Neuron (in vitro differentiated cells): ENCODE measurements around the gene CD27.
A peak's percentile ranks its signal among the peaks of the same experiment; 100 is the strongest.
"Not testable (repeated sequence)": the region's sequence is repeated elsewhere in the genome, so short reads cannot be mapped to it uniquely, and the experiment has no call there.

ENCODE experiments used
- H2AFZ ChIP-seq: one replicate; pipeline ENCODE4 v1.6.1; 2013; ENCODE audit warnings: low read depth, mild to moderate bottlenecking, inconsistent platforms, low read length, moderate library complexity
- H3K27me3 ChIP-seq: one replicate; pipeline ENCODE4 v1.6.1; 2013; ENCODE audit warnings: low read length; ENCODE audit not compliant: insufficient read depth
- H3K36me3 ChIP-seq: one replicate; pipeline ENCODE4 v1.6.1; 2013; ENCODE audit warnings: low read length; ENCODE audit not compliant: insufficient read depth
- H3K4me1 ChIP-seq: one replicate; pipeline ENCODE4 v1.6.1; 2013; ENCODE audit warnings: low read length; ENCODE audit not compliant: insufficient read depth
- H3K4me3 ChIP-seq: 2 replicates; pipeline ENCODE4 v1.5.1; 2013; ENCODE audit warnings: mild to moderate bottlenecking, low read length, moderate library complexity
- H3K9me3 ChIP-seq: one replicate; pipeline ENCODE4 v1.6.1; 2013; ENCODE audit warnings: low read length

The CD27 gene

DNA sequence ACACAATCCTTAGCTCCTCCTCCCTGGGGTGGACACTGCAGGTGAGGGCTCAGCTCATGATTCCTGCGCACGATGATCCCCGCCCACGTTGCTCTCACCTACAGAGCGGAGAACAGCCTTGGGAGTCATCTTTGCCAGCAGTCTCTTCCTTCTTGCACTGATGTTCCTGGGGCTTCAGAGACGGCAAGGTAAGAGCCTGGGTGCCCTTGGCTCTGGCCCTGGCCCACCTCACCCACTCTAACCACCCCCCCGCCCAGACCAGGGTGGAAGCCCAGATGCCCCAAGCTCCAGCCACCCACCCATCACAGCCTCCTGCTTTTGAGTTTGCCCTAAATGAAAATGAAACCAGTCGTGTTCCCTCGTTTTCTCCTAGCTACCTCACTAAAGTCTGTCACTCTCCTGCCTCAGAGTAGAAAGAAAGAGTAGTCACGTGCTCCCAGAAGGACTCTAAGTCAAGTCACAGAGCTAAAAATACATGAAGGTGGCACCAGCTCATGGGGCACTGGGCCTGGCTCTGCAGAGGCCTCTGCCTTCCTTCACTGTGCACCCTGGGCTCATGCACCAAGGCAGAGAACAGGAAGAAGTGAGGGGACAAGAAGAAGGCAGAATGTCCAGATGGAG, 16.1 kb downstream of the CD27 start:
- Histone ChIP-seq H3K4me3 (no peak overlapping the region), H2AFZ (no peak overlapping the region), H3K9me3 (no peaks in the 10 kb centered on the region), H3K27me3 (no peaks in the 10 kb centered on the region), H3K36me3 (peaks cover 32% of the 10 kb centered on the region), H3K4me1 (no peaks in the 10 kb centered on the region)

DNA sequence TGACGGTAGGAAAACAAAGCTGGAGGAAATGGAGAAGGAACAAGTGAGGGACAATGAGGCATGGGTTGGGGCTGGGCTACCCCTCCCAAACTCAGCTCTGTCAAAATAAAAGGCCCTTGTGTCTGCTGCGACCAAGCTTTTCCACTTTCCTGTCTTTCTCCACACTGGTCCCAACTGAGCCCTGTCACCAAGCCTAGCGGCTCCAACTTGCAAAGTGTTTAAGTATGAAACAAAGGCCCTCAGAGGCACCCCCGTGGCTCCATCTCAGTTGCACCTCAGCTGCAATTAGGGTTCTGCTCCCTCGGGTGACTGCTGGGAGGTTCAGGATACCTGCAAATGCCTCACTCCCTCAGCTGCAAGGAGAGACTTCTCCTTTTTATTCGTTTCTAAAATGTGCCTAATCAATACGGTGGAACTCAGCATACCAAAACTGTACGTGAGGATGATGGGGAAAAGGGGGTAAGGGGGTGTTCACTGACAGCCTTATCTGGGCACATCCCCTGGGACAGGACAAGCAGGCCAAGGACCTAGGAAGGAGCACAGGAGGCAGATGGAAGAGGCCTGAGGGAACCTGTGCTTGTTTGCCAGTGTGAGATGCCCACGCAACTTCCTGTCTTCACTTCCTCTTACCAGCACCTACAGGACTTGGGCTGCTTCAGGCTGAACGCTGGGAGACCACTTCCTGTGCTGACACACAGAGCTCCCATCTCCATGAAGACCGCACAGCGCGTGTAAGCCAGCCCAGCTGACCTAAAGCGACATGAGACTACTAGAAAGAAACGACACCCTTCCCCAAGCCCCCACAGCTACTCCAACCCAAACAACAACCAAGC, 16.9 kb downstream of the CD27 start:
- no peaks in the 10 kb centered on the region for H3K27me3 ChIP-seq
- H3K36me3 ChIP-seq: peaks cover 32% of the 10 kb centered on the region
- no peak overlapping the region for H2AFZ ChIP-seq

DNA sequence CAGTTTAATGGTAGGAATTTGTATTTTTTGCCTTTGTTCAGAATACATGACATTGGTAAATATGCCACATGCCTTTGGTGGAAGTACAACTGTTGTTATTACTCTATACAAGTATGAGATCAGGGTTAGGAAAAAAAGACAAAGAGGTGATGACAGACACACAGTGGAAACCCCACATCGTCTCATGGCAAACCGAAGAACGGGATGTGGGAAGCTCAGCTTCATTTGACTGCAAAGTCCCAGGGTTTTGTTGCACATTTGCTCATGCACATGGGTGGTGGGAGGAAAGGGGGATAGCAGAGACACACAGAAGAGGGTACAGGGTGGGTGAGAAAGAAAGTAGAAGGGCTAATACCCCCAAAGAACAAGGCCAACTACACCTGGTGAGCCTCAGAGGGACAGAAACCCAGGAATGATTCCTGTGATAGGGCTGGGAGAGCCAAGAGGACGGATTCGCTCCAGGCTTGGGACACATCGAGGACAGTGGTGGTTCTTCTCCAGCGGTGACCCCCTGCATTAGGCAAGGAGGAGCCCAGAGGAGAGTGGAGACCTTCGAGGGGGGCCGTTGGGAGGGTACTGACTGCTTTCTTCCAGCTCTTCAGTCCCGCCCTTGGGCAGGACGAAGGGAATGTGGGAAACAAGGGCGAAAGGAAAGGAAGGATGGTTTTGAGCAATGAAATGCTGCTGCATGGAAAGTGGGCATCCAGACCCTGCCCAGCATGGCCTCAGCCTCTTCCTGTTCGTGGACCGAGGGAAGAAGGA, 17.7 kb downstream of the CD27 start:
- no peaks in the 10 kb centered on the region for H3K9me3 ChIP-seq
- no peaks in the 10 kb centered on the region for H3K4me1 ChIP-seq
- H3K4me3 ChIP-seq: no peak overlapping the region
- no peak overlapping the region for H2AFZ ChIP-seq
- peaks cover 32% of the 10 kb centered on the region for H3K36me3 ChIP-seq
- H3K27me3 ChIP-seq: no peaks in the 10 kb centered on the region

More for the DNA sequence above, 16.9 kb downstream of the CD27 start:
- H3K4me3 ChIP-seq: no peak overlapping the region
- H3K9me3 ChIP-seq: no peaks in the 10 kb centered on the region
- no peaks in the 10 kb centered on the region for H3K4me1 ChIP-seq

DNA sequence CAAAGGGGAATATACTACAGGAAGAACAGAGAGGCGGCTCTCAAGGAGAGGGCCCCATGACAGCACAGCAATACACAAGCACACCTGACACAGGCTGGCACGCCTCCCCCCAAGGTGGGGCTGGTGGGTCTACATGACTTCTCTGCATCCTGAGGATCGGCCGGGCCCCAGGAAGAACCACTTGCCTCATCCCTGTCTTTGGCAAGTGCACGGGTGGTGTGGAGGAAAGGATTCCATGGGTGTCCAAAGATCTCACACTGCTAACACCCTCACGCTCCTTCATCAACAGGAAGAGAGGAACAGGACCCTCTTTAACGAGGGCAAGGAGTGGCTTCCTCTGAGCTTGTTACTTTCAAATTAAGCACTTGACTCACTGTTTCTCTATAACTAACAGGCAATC, 18.5 kb downstream of the CD27 start:
- H2AFZ ChIP-seq: no peak overlapping the region
- no peak overlapping the region for H3K4me3 ChIP-seq
- no peaks in the 10 kb centered on the region for H3K9me3 ChIP-seq

DNA sequence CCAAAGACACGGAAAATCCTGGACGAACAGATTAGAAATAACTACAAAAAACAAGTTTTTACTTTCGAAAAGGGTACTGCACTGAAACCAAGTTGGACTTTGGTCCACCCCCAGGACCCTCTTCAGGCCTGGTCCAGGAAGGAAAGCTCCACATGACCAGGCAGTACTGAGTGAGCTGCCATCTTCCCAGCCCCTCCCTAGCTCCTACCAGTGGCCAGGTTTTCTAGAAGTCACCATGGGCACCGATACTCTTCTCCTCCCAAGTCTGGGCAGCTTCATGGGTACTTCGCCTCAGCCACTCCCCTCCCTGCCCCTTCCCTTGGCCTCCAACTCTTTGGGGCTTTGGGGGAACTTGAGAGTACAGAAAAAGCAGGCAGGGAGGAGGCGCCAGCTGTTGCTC, 19.1 kb downstream of the CD27 start:
- H3K4me3 ChIP-seq: no peak overlapping the region
- H2AFZ ChIP-seq: no peak overlapping the region
- H3K9me3 ChIP-seq: no peaks in the 10 kb centered on the region
- no peaks in the 10 kb centered on the region for H3K27me3 ChIP-seq
- no peaks in the 10 kb centered on the region for H3K4me1 ChIP-seq
- H3K36me3 ChIP-seq: peaks cover 32% of the 10 kb centered on the region

More for the DNA sequence above, 18.5 kb downstream of the CD27 start:
- H3K27me3 ChIP-seq: no peaks in the 10 kb centered on the region
- no peaks in the 10 kb centered on the region for H3K4me1 ChIP-seq
- peaks cover 32% of the 10 kb centered on the region for H3K36me3 ChIP-seq

DNA sequence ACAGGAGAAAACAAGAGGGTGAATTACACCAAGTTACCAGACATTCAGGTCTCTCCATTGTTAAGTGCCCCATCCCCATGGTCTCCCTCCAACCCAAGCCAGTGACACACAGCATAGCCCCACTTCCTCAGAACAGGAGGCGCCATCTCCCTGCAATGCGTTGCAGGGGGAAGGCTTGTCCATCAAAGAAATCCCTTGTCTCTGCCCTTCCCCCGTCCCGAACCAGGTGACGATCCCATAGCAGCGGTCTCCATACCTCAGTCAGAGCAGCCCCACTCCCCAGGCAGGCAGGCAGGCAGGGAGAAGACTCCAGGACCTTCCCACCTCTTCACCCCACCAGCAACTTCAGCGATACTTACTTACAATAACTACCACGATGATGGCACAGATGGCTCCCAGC, 19.8 kb downstream of the CD27 start:
- no peak overlapping the region for H3K4me3 ChIP-seq
- peaks cover 6% of the 10 kb centered on the region for H3K4me1 ChIP-seq
- H3K27me3 ChIP-seq: no peaks in the 10 kb centered on the region
- peaks cover 32% of the 10 kb centered on the region for H3K36me3 ChIP-seq
- no peak overlapping the region for H2AFZ ChIP-seq
- H3K9me3 ChIP-seq: no peaks in the 10 kb centered on the region

DNA sequence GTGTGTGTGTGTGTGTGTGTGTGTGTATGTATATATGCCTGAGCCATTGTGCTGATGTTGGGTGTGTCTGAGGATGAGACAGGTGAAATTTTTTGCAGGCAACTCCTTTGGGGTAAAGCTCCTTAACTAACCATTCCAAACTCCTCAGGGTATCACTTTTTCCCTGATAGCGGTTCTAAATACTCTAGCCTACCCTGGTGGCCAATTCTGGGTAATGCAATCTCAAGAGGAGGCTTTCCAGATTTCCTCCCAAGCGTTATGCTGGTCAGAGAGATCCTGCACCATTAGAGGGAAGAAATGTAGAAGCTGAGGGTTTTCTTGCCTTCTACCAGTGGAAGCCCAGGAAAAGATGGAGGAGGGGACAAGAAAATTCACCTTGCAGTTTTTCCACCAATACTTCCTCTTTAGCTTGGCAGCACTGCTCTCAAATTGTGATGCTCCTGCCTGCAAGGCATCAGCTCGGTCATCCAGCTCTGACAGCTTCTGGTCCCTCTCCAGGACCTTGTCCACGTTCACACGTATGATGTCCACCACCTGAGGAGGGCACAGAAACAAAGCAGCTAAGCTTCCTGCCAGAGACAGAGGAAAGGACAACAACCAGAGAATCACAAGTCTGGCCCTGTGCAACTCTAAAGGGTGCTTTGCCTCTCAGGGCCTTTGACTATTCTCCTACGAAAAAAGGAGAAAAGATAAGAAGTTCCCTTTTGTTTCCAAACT, 20.9 kb downstream of the CD27 start:
- Histone ChIP-seq H3K4me3 (no peak overlapping the region), H3K9me3 (no peaks in the 10 kb centered on the region), H3K4me1 (peaks cover 10% of the 10 kb centered on the region), H2AFZ (no peak overlapping the region), H3K27me3 (no peaks in the 10 kb centered on the region), H3K36me3 (peaks cover 29% of the 10 kb centered on the region)

DNA sequence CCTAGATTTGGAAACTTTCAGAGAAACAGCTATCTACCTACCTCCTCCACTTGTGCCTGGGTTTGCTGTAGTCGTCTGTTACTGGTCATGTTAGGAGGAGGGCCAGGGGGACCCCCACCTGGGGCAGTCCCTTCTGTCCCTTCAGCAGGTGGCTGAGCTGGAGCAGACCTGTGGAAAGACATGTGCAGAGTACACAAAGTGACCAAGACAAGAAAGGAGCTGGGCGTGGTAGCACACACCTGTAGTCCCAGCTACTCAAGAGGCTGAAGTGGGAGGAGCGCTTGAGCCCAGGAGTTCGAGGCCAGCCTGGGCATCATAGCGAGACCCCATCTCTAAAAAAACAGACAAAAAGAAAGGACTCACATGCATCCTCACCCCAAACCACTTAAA, 21.4 kb downstream of the CD27 start:
- no peak overlapping the region for H2AFZ ChIP-seq
- no peaks in the 10 kb centered on the region for H3K27me3 ChIP-seq
- H3K9me3 ChIP-seq: no peaks in the 10 kb centered on the region
- H3K36me3 ChIP-seq: peaks cover 24% of the 10 kb centered on the region
- no peak overlapping the region for H3K4me3 ChIP-seq
- H3K4me1 ChIP-seq: peaks cover 11% of the 10 kb centered on the region

DNA sequence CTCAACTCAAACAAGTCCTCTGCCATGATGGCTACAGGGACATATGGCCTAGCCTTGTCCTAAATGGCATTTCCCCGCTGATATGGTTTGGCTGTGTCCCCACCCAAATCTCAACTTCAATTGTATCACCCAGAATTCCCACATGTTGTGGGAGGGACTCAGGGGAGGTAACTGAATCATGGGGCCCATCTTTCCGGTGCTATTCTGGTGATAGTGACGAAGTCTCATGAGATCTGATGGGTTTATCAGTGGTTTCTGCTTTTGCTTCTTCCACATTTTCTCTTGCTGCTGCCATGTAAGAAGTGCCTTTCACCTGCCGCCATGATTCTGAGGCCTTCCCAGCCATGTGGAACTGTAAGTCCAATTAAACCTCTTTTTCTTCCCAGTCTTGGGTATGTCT, 22.0 kb downstream of the CD27 start:
- H3K9me3 ChIP-seq, H3K4me3 ChIP-seq, H3K27me3 ChIP-seq, H2AFZ ChIP-seq: not testable (repeated sequence)
- peaks cover 13% of the 10 kb centered on the region for H3K4me1 ChIP-seq
- peaks cover 21% of the 10 kb centered on the region for H3K36me3 ChIP-seq

DNA sequence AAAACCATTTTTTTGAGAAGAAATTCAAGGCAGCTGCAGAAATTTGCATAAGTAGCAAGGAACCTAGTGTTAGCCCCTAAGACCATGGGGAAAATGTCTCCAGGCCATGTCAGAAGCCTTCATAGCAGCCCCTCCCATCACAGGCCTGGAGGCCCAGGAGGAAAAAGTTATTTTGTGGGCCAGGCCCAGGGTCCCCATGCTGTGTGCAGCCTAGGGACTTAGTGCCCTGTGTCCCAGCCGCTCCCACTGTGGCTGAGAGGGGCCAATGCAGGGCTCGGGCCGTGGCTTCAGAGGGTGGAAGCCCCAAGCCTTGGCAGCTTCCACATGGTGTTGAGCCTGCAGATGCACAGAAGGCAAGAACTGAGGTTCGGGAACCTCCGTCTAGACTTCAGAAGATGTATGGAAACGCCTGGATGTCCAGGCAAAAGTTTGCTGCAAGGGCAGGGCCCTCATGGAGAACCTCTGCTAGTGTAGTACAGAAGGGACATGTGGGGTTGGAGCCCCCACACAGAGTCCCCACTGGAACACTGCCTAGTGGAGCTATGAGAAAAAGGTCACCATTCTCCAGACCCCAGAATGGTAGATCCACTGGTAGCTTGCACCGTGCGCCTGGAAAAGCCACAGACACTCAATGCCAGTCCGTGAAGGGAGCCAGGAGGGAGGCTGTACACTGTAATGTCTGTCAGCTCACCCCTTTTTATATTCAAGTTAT, 23.0 kb downstream of the CD27 start:
- Histone ChIP-seq H3K4me1 (peaks cover 13% of the 10 kb centered on the region), H3K36me3 (peaks cover 12% of the 10 kb centered on the region)
- not testable (repeated sequence) for H3K9me3 ChIP-seq, H3K27me3 ChIP-seq, H3K4me3 ChIP-seq, H2AFZ ChIP-seq

DNA sequence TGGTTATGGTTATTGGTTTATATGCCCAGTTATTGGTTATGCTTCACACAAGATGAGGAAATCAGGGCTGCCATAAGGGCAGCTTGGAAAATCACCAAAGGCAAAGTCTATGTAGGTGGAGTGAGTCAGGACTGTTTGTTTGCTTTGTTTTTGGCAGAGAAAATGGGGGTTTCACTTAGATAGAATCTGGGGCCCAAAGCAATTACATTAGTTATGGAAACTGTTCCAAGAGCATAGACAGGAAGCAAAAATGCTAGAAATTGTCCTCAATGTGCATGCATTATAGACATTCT, 23.5 kb downstream of the CD27 start:
- H3K9me3 ChIP-seq: no peaks in the 10 kb centered on the region
- no peak overlapping the region for H3K4me3 ChIP-seq
- peaks cover 12% of the 10 kb centered on the region for H3K36me3 ChIP-seq
- no peak overlapping the region for H2AFZ ChIP-seq
- H3K27me3 ChIP-seq: no peaks in the 10 kb centered on the region
- peaks cover 13% of the 10 kb centered on the region for H3K4me1 ChIP-seq

DNA sequence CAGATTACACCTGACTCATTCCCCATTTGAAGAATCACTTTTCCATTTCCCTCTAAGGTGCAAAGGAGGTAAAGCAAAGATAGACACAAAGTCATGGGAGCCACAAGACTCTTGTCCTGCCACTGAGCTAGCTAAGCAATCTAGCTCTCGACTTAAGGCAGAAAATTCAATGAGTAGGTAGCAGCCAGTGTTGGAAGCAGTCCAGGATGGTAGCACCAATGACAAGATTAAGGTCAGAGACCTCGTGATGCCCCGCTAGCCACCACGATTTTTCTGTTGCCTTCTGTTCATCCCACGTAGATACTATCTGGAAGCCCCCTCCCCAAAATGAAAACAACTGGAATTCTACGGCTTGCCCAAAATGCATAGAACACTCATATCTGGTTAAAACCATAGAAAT, 24.3 kb downstream of the CD27 start:
- no peaks in the 10 kb centered on the region for H3K9me3 ChIP-seq
- no peak overlapping the region for H2AFZ ChIP-seq
- H3K4me1 ChIP-seq: peaks cover 13% of the 10 kb centered on the region
- peaks cover 9% of the 10 kb centered on the region for H3K36me3 ChIP-seq
- H3K4me3 ChIP-seq: peak overlapping the region; percentile 68
- H3K27me3 ChIP-seq: no peaks in the 10 kb centered on the region
